T-helper 1 cell treated with Interleukin-12 subunit alpha and Interleukin-12 subunit beta and Interleukin-4 antibody, amounts not matched to agents 30 μg/mL and 1 μg/mL, for 36 hours (primary cell): Measurements from ENCODE around the gene AIG1.

Source experiments
- H3K27ac Mint-ChIP-seq: one replicate; pipeline ENCODE4 v1.8.0; 2021; ENCODE audit warnings: mild to moderate bottlenecking, mixed read lengths
- H3K27me3 Mint-ChIP-seq: one replicate; pipeline ENCODE4 v1.8.0; 2021; ENCODE audit warnings: low read depth, mixed read lengths
- H3K36me3 Mint-ChIP-seq: one replicate; pipeline ENCODE4 v1.8.0; 2021; ENCODE audit warnings: low read depth, mixed read lengths
- H3K4me1 Mint-ChIP-seq: one replicate; pipeline ENCODE4 v1.8.0; 2021; ENCODE audit warnings: low read depth, mixed read lengths
- H3K4me3 Mint-ChIP-seq: one replicate; pipeline ENCODE4 v1.8.0; 2021; ENCODE audit warnings: mild to moderate bottlenecking, moderate library complexity, mixed read lengths
- H3K9me3 Mint-ChIP-seq: one replicate; pipeline ENCODE4 v1.8.0; 2021; ENCODE audit warnings: mixed read lengths

Gene AIG1

GRCh38 chr6:143187238-143187923, 126.7 kb downstream of the AIG1 start:
- Mint-ChIP-seq H3K36me3 (no peaks in the 10 kb centered on the region), H3K9me3 (no peaks in the 10 kb centered on the region), H3K27ac (no peak overlapping the region), H3K4me1 (no peaks in the 10 kb centered on the region), H3K27me3 (no peaks in the 10 kb centered on the region), H3K4me3 (no peak overlapping the region)

GRCh38 chr6:143188292-143188691, 127.6 kb downstream of the AIG1 start:
- H3K27me3 Mint-ChIP-seq, result no peaks in the 10 kb centered on the region
- no peaks in the 10 kb centered on the region for H3K36me3 Mint-ChIP-seq
- H3K27ac Mint-ChIP-seq, result no peak overlapping the region
- no peaks in the 10 kb centered on the region for H3K9me3 Mint-ChIP-seq
- H3K4me3 Mint-ChIP-seq, result no peak overlapping the region
- no peaks in the 10 kb centered on the region for H3K4me1 Mint-ChIP-seq

- Mint-ChIP-seq H3K36me3 (no peaks in the 10 kb centered on the region), H3K4me3 (no peak overlapping the region), H3K27ac (no peak overlapping the region), H3K9me3 (no peaks in the 10 kb centered on the region), H3K4me1 (no peaks in the 10 kb centered on the region), H3K27me3 (no peaks in the 10 kb centered on the region)
Measured at GRCh38 chr6:143191361-143191760, 130.7 kb downstream of the AIG1 start.

- H3K27ac Mint-ChIP-seq, result no peak overlapping the region
- H3K27me3 Mint-ChIP-seq, result no peaks in the 10 kb centered on the region
- H3K36me3 Mint-ChIP-seq, result no peaks in the 10 kb centered on the region
- no peaks in the 10 kb centered on the region for H3K4me1 Mint-ChIP-seq
- no peak overlapping the region for H3K4me3 Mint-ChIP-seq
- H3K9me3 Mint-ChIP-seq, result no peaks in the 10 kb centered on the region
Measured at GRCh38 chr6:143192766-143193165, 132.1 kb downstream of the AIG1 start.

GRCh38 chr6:143193571-143194094, 132.9 kb downstream of the AIG1 start:
- Mint-ChIP-seq H3K9me3 (no peaks in the 10 kb centered on the region), H3K27me3 (no peaks in the 10 kb centered on the region), H3K36me3 (no peaks in the 10 kb centered on the region), H3K27ac (no peak overlapping the region), H3K4me3 (no peak overlapping the region), H3K4me1 (no peaks in the 10 kb centered on the region)

GRCh38 chr6:143194095-143194589, 133.5 kb downstream of the AIG1 start:
- no peaks in the 10 kb centered on the region for H3K36me3 Mint-ChIP-seq
- H3K4me1 Mint-ChIP-seq, result no peaks in the 10 kb centered on the region
- no peak overlapping the region for H3K27ac Mint-ChIP-seq
- no peaks in the 10 kb centered on the region for H3K27me3 Mint-ChIP-seq
- H3K9me3 Mint-ChIP-seq, result no peaks in the 10 kb centered on the region
- H3K4me3 Mint-ChIP-seq, result no peak overlapping the region

GRCh38 chr6:143195349-143195845, 134.7 kb downstream of the AIG1 start:
- no peaks in the 10 kb centered on the region for H3K4me1 Mint-ChIP-seq
- H3K9me3 Mint-ChIP-seq, result peaks cover 4% of the 10 kb centered on the region
- H3K27me3 Mint-ChIP-seq, result no peaks in the 10 kb centered on the region
- H3K36me3 Mint-ChIP-seq, result no peaks in the 10 kb centered on the region
- no peak overlapping the region for H3K4me3 Mint-ChIP-seq
- no peak overlapping the region for H3K27ac Mint-ChIP-seq

GRCh38 chr6:143196525-143197225, 136.0 kb downstream of the AIG1 start:
- Mint-ChIP-seq H3K9me3 (peaks cover 8% of the 10 kb centered on the region), H3K27ac (no peak overlapping the region), H3K36me3 (no peaks in the 10 kb centered on the region), H3K4me1 (no peaks in the 10 kb centered on the region), H3K4me3 (no peak overlapping the region), H3K27me3 (no peaks in the 10 kb centered on the region)

GRCh38 chr6:143197377-143197776, 136.7 kb downstream of the AIG1 start:
- Mint-ChIP-seq H3K27me3 (no peaks in the 10 kb centered on the region), H3K4me3 (no peak overlapping the region), H3K36me3 (no peaks in the 10 kb centered on the region), H3K27ac (no peak overlapping the region), H3K4me1 (no peaks in the 10 kb centered on the region), H3K9me3 (peaks cover 8% of the 10 kb centered on the region)

GRCh38 chr6:143198312-143198711, 137.6 kb downstream of the AIG1 start:
- Mint-ChIP-seq H3K27me3 (no peaks in the 10 kb centered on the region), H3K27ac (no peak overlapping the region), H3K36me3 (no peaks in the 10 kb centered on the region), H3K9me3 (peaks cover 8% of the 10 kb centered on the region), H3K4me1 (no peaks in the 10 kb centered on the region), H3K4me3 (no peak overlapping the region)

- Mint-ChIP-seq H3K27ac (no peak overlapping the region), H3K4me3 (no peak overlapping the region), H3K36me3 (peaks cover 3% of the 10 kb centered on the region), H3K9me3 (peaks cover 16% of the 10 kb centered on the region), H3K4me1 (no peaks in the 10 kb centered on the region), H3K27me3 (no peaks in the 10 kb centered on the region)
Measured at GRCh38 chr6:143199291-143199690, 138.6 kb downstream of the AIG1 start.

- no peaks in the 10 kb centered on the region for H3K4me1 Mint-ChIP-seq
- H3K4me3 Mint-ChIP-seq, result no peak overlapping the region
- peaks cover 3% of the 10 kb centered on the region for H3K36me3 Mint-ChIP-seq
- H3K27me3 Mint-ChIP-seq, result no peaks in the 10 kb centered on the region
- H3K9me3 Mint-ChIP-seq, result peaks cover 21% of the 10 kb centered on the region
- no peak overlapping the region for H3K27ac Mint-ChIP-seq
Measured at GRCh38 chr6:143200167-143200770, 139.6 kb downstream of the AIG1 start.

GRCh38 chr6:143204045-143204444, 143.4 kb downstream of the AIG1 start:
- H3K36me3 Mint-ChIP-seq, result peaks cover 3% of the 10 kb centered on the region
- H3K4me3 Mint-ChIP-seq, result no peak overlapping the region
- no peak overlapping the region for H3K27ac Mint-ChIP-seq
- no peaks in the 10 kb centered on the region for H3K4me1 Mint-ChIP-seq
- no peaks in the 10 kb centered on the region for H3K27me3 Mint-ChIP-seq
- H3K9me3 Mint-ChIP-seq, result peaks cover 21% of the 10 kb centered on the region

- Mint-ChIP-seq H3K27ac (no peak overlapping the region), H3K4me1 (no peaks in the 10 kb centered on the region), H3K27me3 (no peaks in the 10 kb centered on the region), H3K36me3 (peaks cover 3% of the 10 kb centered on the region), H3K9me3 (peaks cover 21% of the 10 kb centered on the region), H3K4me3 (no peak overlapping the region)
Measured at GRCh38 chr6:143205131-143205535, 144.4 kb downstream of the AIG1 start.
